A549 (cell line): Measurements from ENCODE around the gene PTP4A2. TPM values are rescaled to one million over a fixed set of nuclear protein-coding genes. Genes with fewer than 3 reads are reported as not detected.
A peak's percentile ranks its signal among the peaks of the same experiment; 100 is the strongest.

Source experiments
- ATAC-seq, 2 experiments: fragments of 200-7000 bp in 1 of 2; fragments of >200 bp in 1 of 2; cut with Nextera tagmentation in 1 of 2; cut with Tn5 transposase in 1 of 2; 3 replicates each; pipeline versions ENCODE4 v1.8.0 to v1.9.1; 2018 to 2020; ENCODE audit warnings: mild to moderate bottlenecking in 1 of 2, moderate library complexity in 1 of 2
- CTCF ChIA-PET: fragments of 300-600 bp; sonication (Branson Sonifier 250); formaldehyde crosslinking; extraction: SDS; loops from one replicate; lab custom pipeline; 2021; ENCODE audit warnings: antibody characterized with exemption, inconsistent platforms; lab: Yijun Ruan, JAX
- POLR2A ChIA-PET: fragments of 350-600 bp; formaldehyde crosslinking; extraction: SDS; loops from one replicate; lab custom pipeline; 2021; ENCODE audit warnings: antibody characterized with exemption, inconsistent platforms; lab: Yijun Ruan, JAX
- DNase-seq, 2 experiments: peaks; one replicate each; pipeline versions ENCODE4 v3.0.0 to v3.0.0-alpha.2; 2011 to 2016; ENCODE audit warnings: low read depth in 1 of 2, low spot score in 1 of 2
- FAIRE-seq: peaks from 2 replicates; lab custom pipeline; 2011; peaks lifted over from hg19 to GRCh38; lab: Jason Lieb, UNC
- H3K27ac ChIP-seq, 2 experiments: fragments of >200 bp; sonication (Bioruptor Twin); formaldehyde crosslinking; 3 replicates each; pipeline ENCODE4 v1.5.1; 2016 to 2017
- H3K4me1 ChIP-seq: fragments of >200 bp; sonication (Bioruptor Twin); formaldehyde crosslinking; 3 replicates; pipeline ENCODE4 v1.6.1; 2016
- H3K4me2 ChIP-seq: fragments of >200 bp; sonication (Bioruptor Twin); formaldehyde crosslinking; 3 replicates; pipeline ENCODE4 v1.6.1; 2016
- H3K4me3 ChIP-seq: fragments of >200 bp; sonication (Bioruptor Twin); formaldehyde crosslinking; 3 replicates; pipeline ENCODE4 v1.5.1; 2016
- H3K9me3 ChIP-seq: fragments of >200 bp; sonication (Bioruptor Twin); formaldehyde crosslinking; 3 replicates; pipeline ENCODE4 v1.6.1; 2016
- BHLHE40 ChIP-seq: IDR thresholded peaks from 2 replicates; pipeline ENCODE4 v1.6.1; 2012; ENCODE audit warnings: low read depth, low read length, inconsistent platforms
- CBX8 ChIP-seq: fragments of 200-600 bp; sonication (generic); IDR thresholded peaks from 2 replicates; pipeline ENCODE4 v1.6.1; 2016
- EHF ChIP-seq: fragments of 250-450 bp; sonication (Bioruptor Pico); IDR thresholded peaks from 2 replicates; pipeline ENCODE4 v1.5.0; 2020; ENCODE audit warnings: mild to moderate bottlenecking
- ELK1 ChIP-seq: fragments of 150-350 bp; IDR thresholded peaks from 2 replicates; pipeline ENCODE4 v1.6.1; 2014; ENCODE audit warnings: low read depth, mild to moderate bottlenecking, low read length
- ESRRA ChIP-seq: fragments of 150-350 bp; IDR thresholded peaks from 2 replicates; pipeline ENCODE4 v1.6.1; 2014; ENCODE audit warnings: mild to moderate bottlenecking, low read length, borderline replicate concordance
- HES2 ChIP-seq: fragments of >200 bp; sonication (Bioruptor Twin); formaldehyde crosslinking; IDR thresholded peaks from 2 replicates; pipeline ENCODE4 v1.6.1; 2016
- MAFK ChIP-seq: fragments of 450-650 bp; IDR thresholded peaks from 2 replicates; pipeline ENCODE4 v1.6.1; 2014; ENCODE audit not compliant: partially characterized antibody
- MAZ ChIP-seq: fragments of 150-350 bp; IDR thresholded peaks from 2 replicates; pipeline ENCODE4 v1.6.1; 2014; ENCODE audit warnings: antibody characterized with exemption, low read depth, low read length, borderline replicate concordance
- NFE2L2 ChIP-seq: fragments of 150-350 bp; conservative IDR thresholded peaks from 2 replicates; pipeline ENCODE4 v1.6.1; 2014; ENCODE audit warnings: low read length
- POLR2A ChIP-seq: IDR thresholded peaks from 2 replicates; pipeline ENCODE4 v1.6.1; 2012; ENCODE audit warnings: mild to moderate bottlenecking, low read length
- RAD21 ChIP-seq, 2 experiments: fragments of >200 bp in 1 of 2; sonication (Bioruptor Twin) in 1 of 2; formaldehyde crosslinking in 1 of 2; IDR thresholded peaks in 1 of 2; conservative IDR thresholded peaks in 1 of 2; 2 replicates in 1 of 2; 3 replicates in 1 of 2; pipeline ENCODE4 v1.6.1; 2012 to 2018; ENCODE audit warnings: inconsistent platforms in 1 of 2
- RARB ChIP-seq: fragments of 250-450 bp; sonication (Bioruptor Pico); IDR thresholded peaks from 2 replicates; pipeline ENCODE4 v1.8.0; 2021; ENCODE audit warnings: mild to moderate bottlenecking, moderate library complexity
- RCOR1 ChIP-seq: fragments of 150-350 bp; IDR thresholded peaks from 2 replicates; pipeline ENCODE4 v1.6.1; 2014; ENCODE audit warnings: antibody characterized with exemption, low read length, low read depth
- REST ChIP-seq: fragments of 200-600 bp; sonication (generic); IDR thresholded peaks from 2 replicates; pipeline ENCODE4 v1.6.1; 2016; ENCODE audit warnings: antibody characterized with exemption, mild to moderate bottlenecking, moderate library complexity
- RNF2 ChIP-seq: fragments of 200-600 bp; sonication (generic); IDR thresholded peaks from 2 replicates; pipeline ENCODE4 v1.6.1; 2016; ENCODE audit warnings: low read depth, mild to moderate bottlenecking, antibody characterized with exemption, moderate library complexity, borderline replicate concordance
- SREBF2 ChIP-seq: fragments of 450-650 bp; IDR thresholded peaks from 2 replicates; pipeline ENCODE4 v1.6.1; 2014; ENCODE audit warnings: mild to moderate bottlenecking, moderate library complexity
- TFCP2L1 ChIP-seq: fragments of 250-450 bp; sonication (Bioruptor Pico); IDR thresholded peaks from 2 replicates; pipeline ENCODE4 v1.5.0; 2021; ENCODE audit warnings: mild to moderate bottlenecking
- WGBS: methylation state at CpG from one replicate; pipeline ENCODE4 v1.1.6; 2017; ENCODE audit errors: missing lambda C conversion rate; 5-methylcytosine and 5-hydroxymethylcytosine counted together
- polyA plus RNA-seq, 4 experiments: library from polyadenylated mRNA; depleted of rRNA in 3 of 4; stranded (reverse); fragments of >200 nt; fragmentation: RNase III in 1 of 4; extraction: RNeasy Plus Mini Kit Qiagen cat#74134 plus additional on column Dnase treatment in 1 of 4; gene quantifications; 2 replicates in 3 of 4; 3 replicates in 1 of 4; pipeline ENCODE4 v1.2.3, GENCODE V29; 2011 to 2017

The PTP4A2 gene
- polyA plus RNA-seq, 2 of the 4 experiments (the other 2 are of a cell fraction): 234 to 563 TPM

- TF ChIP-seq REST: no peak
- TF ChIP-seq, all 56 proteins: peak for 0
Observed at GRCh38 chr1:31984419-31985347, 46.5 kb upstream of the PTP4A2 start (continued).

- ATAC-seq: no peak
- Histone ChIP-seq H3K4me1 (no peaks in the 10 kb centered on the region), H3K4me3 (no peak overlapping the region), H3K9me3 (no peaks in the 10 kb centered on the region), H3K27ac (no peak overlapping the region), H3K4me2 (no peak overlapping the region)
- POLR2A ChIA-PET: no interaction called here
- WGBS: 74% methylated on average over 3 of the region's 3 CpGs
- DNase-seq: no peak
- FAIRE-seq: no peak
- CTCF ChIA-PET: interaction anchor here (0.6 kb wide), 1 partner anchor 18 kb away, joined by 3 read pairs; no protein-coding TSS in a partner anchor
- peak; percentile 88 for TF ChIP-seq MAFK
- TF ChIP-seq HES2: no peak
- TF ChIP-seq NFE2L2: no peak
Observed at GRCh38 chr1:31981972-31982371, 43.8 kb upstream of the PTP4A2 start.

GRCh38 chr1:31981456-31981839 lies 43.3 kb upstream of the PTP4A2 start:
- TF ChIP-seq RARB (no peak), POLR2A (no peak), CBX8 (no peak), BHLHE40 (no peak), EHF (CRISPR knock-in tag) (no peak), NFE2L2 (no peak), RAD21 (conservative IDR thresholded peaks at IDR 0.05 in 1 of 2, IDR thresholded peaks at IDR 0.05 in 1 of 2) (no peak), ESRRA (no peak), MAZ (no peak)
- TF ChIP-seq, all 56 proteins: peak for 0
- 100% methylated on average over 2 of the region's 2 CpGs for WGBS
- ChIA-PET CTCF (interaction anchor here (0.6 kb wide), 1 partner anchor 18 kb away, joined by 3 read pairs; no protein-coding TSS in a partner anchor), POLR2A (no interaction called here)
- no peak overlapping the region for H3K4me2 ChIP-seq
- H3K9me3 ChIP-seq: no peaks in the 10 kb centered on the region
- DNase-seq (no peak), FAIRE-seq (no peak), ATAC-seq (no peak)
- H3K27ac ChIP-seq: no peak overlapping the region
- no peaks in the 10 kb centered on the region for H3K4me1 ChIP-seq
- no peak overlapping the region for H3K4me3 ChIP-seq

GRCh38 chr1:31980835-31981455 lies 42.8 kb upstream of the PTP4A2 start:
- no peak for FAIRE-seq
- ChIA-PET CTCF (no interaction called here), POLR2A (no interaction called here)
- no peak overlapping the region for H3K27ac ChIP-seq
- no peaks in the 10 kb centered on the region for H3K9me3 ChIP-seq
- no peak overlapping the region for H3K4me3 ChIP-seq
- no peak for ATAC-seq
- 76% methylated on average over 10 of the region's 10 CpGs for WGBS
- H3K4me2 ChIP-seq: no peak overlapping the region
- TF ChIP-seq TFCP2L1 (CRISPR knock-in tag) (no peak), RCOR1 (no peak), SREBF2 (no peak), RNF2 (no peak), ELK1 (no peak)
- H3K4me1 ChIP-seq: no peaks in the 10 kb centered on the region
- no peak for DNase-seq
